ENCODE results near the gene SDF2.

SDF2 gene

DNA sequence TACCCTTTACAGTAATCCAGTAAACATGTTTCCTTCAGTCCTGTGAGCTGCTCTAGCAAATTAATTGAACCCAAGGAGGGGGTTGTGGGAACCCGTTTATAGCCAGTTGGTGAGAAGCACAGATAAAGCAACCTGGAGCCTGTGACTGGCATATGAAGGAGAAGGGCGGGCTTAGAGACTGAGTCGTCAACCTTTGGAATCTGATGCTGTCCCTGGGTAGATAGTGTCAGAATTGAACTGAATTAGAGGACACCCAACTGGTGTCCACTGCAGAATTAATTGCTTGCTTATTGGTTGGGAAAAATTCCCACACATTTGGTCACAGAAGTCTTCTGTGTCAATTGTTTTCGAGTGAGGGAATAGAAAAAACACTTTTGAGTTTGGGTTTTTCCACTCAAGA, 34.9 kb downstream of the SDF2 start:
- TF ChIP-seq, protein P1, sequence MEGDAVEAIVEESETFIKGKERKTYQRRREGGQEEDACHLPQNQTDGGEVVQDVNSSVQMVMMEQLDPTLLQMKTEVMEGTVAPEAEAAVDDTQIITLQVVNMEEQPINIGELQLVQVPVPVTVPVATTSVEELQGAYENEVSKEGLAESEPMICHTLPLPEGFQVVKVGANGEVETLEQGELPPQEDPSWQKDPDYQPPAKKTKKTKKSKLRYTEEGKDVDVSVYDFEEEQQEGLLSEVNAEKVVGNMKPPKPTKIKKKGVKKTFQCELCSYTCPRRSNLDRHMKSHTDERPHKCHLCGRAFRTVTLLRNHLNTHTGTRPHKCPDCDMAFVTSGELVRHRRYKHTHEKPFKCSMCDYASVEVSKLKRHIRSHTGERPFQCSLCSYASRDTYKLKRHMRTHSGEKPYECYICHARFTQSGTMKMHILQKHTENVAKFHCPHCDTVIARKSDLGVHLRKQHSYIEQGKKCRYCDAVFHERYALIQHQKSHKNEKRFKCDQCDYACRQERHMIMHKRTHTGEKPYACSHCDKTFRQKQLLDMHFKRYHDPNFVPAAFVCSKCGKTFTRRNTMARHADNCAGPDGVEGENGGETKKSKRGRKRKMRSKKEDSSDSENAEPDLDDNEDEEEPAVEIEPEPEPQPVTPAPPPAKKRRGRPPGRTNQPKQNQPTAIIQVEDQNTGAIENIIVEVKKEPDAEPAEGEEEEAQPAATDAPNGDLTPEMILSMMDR (conservative IDR thresholded peaks at IDR 0.05; ENCODE audit: low read depth, low read length) = no peak
- DNase-seq (ENCODE audit: low read depth) = no peak
- no peak overlapping the region for H3K4me3 ChIP-seq (ENCODE audit: low read depth, low read length)

DNA sequence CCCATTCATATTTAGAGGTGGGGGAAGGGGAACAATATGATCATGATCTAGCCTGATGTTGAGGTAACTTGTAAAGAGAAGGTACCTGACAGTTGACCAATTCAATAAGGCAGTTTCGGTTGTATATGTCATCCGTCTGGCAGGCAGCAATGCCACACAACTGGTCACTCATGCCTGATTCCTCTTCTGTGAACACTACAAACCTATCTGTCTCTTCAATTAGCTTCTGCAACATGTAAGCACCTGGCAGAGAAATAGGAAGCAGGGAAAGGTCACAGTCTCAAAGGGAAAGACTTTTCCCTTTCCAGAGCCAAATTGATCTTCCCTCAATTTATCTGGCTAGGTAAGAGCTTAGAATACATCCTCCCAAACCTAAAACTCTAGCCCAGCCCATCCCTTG, 37.6 kb downstream of the SDF2 start:
- no peak overlapping the region for H3K4me3 ChIP-seq (ENCODE audit: low read depth, low read length)
- TF ChIP-seq, protein P1 (conservative IDR thresholded peaks at IDR 0.05; ENCODE audit: low read depth, low read length) = no peak
- no peak for DNase-seq (ENCODE audit: low read depth)

DNA sequence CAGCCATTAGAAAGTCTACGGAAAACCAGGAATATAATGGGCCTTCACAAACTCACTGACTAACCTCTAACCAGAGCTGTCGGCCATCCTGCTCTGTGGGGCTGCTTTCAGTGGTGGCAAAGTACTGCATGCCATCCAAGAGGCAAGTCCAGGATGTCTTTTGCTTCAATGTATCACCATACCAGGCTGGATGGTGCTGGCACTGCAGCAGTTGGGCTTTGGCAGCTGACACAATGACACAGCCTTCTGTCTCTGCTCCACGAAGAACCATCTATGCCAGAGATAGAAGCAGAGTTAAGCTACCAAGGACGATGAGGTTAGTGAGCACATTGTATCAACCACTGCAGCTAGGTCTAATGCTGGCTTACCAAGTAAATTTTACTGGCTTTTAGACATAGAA, 38.0 kb downstream of the SDF2 start:
- TF ChIP-seq, protein P1 (conservative IDR thresholded peaks at IDR 0.05; ENCODE audit: low read depth, low read length) = no peak
- no peak for DNase-seq (ENCODE audit: low read depth)
- H3K4me3 ChIP-seq (ENCODE audit: low read depth, low read length) = no peak overlapping the region

DNA sequence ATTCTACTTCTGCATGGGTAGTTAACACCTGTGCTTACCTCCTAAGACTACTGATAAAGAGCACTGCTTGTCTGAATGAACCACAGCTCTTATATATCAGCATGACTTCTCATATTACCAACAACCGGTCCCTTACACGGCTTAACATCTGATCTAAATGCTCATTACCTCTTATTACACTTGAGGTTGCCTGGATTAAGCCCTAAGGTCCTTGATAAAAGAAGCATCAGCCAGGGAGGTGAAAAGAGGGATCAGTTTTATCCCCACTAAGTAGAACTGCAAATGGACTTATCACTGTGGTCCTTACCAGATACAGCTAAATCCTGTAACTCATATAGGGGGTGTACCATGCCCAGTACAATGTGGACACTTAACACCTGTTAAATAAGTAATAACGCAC, 39.5 kb downstream of the SDF2 start:
- TF ChIP-seq, protein P1 (conservative IDR thresholded peaks at IDR 0.05; ENCODE audit: low read depth, low read length) = no peak
- no peak overlapping the region for H3K4me3 ChIP-seq (ENCODE audit: low read depth, low read length)
- no peak for DNase-seq (ENCODE audit: low read depth)

DNA sequence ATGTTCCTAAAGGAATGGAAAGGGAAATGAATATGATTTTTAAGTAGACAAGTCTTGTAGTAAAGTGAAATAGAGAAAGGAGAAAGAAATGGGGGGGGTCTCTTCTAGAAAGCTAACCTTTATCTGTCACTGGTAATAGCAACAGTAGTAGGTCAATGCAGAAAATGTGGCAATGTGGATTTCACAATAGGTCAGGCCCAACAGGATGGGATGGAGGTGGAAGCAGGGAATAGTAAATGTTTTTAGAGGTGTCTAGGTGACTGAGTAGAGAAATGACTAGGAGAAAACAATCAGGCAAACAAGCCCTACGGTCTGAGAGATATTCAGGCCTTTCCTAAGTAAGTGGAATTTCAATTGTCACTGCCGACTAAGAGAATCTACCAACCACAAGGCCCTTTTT, 41.7 kb downstream of the SDF2 start:
- TF ChIP-seq, protein P1 (conservative IDR thresholded peaks at IDR 0.05; ENCODE audit: low read depth, low read length) = no peak
- no peak overlapping the region for H3K4me3 ChIP-seq (ENCODE audit: low read depth, low read length)
- no peak for DNase-seq (ENCODE audit: low read depth)

DNA sequence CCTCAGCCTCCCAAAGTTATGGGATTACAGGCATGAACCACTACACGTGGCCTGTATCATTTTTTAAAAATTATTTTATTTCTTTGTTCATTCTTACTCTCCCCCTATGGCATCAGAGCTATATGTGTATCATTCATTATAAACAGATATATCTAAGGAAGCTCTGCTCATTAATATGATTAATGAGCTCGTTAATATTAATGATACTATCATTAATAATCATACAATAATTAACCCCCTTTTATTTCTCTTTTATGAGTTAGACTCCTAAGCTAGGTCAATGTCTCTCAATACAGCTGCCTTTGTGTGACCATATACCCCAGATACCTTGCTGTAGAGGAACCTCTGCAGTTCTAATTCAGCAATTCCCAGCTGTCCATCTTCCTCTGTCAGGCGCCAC, 43.2 kb downstream of the SDF2 start:
- TF ChIP-seq, protein P1 (conservative IDR thresholded peaks at IDR 0.05; ENCODE audit: low read depth, low read length) = no peak
- no peak overlapping the region for H3K4me3 ChIP-seq (ENCODE audit: low read depth, low read length)
- DNase-seq (ENCODE audit: low read depth) = no peak

DNA sequence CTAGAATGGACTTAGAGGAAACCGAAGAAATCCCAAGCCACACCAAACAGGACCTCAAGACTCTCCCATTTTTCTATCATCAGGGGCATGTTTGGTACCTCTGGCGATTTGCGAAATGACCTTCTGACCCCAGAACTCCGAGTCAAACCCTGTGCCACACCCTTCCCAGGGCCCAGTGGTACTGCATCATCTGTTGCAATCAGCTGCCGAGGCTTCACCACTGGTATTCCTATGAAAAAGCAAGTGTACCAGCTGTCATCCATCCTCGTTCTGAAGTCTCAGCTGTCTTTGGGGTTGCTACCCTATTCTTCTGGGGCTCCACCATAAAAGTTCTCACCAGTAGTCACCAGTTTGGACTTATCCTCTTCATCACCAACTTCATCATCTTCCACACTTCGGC, 45.4 kb downstream of the SDF2 start:
- TF ChIP-seq, protein P1 (conservative IDR thresholded peaks at IDR 0.05; ENCODE audit: low read depth, low read length) = no peak
- no peak overlapping the region for H3K4me3 ChIP-seq (ENCODE audit: low read depth, low read length)
- no peak for DNase-seq (ENCODE audit: low read depth)

Measured in choroid plexus epithelial cell (primary cell).